ENCODE measurements around the gene NQO2. TPM values are rescaled to one million over a fixed set of nuclear protein-coding genes. Genes with fewer than 3 reads are reported as not detected.

The NQO2 gene
- total and polyA plus RNA-seq, 2 of the 13 experiments (the other 11 are each of a cell fraction or from before 2014, with no cell fraction given) = 32.2 to 56.5 TPM

DNA sequence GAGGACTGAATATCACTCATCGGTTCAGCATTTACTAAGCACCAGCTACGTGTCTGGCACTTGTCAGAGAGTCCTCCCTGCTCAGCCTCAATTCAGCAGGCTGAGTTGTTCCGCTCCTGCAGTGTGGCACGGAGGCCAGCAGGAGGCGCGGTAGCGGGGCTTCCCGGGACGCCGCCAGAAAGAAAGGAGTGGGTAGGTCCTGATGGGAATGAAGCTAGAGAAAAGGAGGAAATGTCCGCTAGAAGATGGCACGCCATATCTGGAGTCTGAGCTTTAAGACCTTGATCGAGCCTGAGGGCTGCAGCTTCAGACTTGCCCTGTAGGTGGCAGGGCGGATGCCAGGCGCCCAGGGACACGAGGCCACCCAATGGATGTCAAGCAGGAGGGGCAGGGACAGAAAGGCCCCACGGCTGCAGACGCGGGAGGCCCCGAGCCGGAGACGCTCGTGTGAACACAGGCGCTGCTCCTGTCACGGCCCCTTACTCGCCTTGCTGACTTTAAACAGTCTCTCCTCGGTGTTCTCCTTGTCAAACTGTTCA lies 47.1 kb upstream of the NQO2 start (continued):
- TF ChIP-seq, protein P1, sequence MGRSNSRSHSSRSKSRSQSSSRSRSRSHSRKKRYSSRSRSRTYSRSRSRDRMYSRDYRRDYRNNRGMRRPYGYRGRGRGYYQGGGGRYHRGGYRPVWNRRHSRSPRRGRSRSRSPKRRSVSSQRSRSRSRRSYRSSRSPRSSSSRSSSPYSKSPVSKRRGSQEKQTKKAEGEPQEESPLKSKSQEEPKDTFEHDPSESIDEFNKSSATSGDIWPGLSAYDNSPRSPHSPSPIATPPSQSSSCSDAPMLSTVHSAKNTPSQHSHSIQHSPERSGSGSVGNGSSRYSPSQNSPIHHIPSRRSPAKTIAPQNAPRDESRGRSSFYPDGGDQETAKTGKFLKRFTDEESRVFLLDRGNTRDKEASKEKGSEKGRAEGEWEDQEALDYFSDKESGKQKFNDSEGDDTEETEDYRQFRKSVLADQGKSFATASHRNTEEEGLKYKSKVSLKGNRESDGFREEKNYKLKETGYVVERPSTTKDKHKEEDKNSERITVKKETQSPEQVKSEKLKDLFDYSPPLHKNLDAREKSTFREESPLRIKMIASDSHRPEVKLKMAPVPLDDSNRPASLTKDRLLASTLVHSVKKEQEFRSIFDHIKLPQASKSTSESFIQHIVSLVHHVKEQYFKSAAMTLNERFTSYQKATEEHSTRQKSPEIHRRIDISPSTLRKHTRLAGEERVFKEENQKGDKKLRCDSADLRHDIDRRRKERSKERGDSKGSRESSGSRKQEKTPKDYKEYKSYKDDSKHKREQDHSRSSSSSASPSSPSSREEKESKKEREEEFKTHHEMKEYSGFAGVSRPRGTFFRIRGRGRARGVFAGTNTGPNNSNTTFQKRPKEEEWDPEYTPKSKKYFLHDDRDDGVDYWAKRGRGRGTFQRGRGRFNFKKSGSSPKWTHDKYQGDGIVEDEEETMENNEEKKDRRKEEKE (IDR thresholded peaks at IDR 0.05) = no peak
- TF ChIP-seq, protein P2, sequence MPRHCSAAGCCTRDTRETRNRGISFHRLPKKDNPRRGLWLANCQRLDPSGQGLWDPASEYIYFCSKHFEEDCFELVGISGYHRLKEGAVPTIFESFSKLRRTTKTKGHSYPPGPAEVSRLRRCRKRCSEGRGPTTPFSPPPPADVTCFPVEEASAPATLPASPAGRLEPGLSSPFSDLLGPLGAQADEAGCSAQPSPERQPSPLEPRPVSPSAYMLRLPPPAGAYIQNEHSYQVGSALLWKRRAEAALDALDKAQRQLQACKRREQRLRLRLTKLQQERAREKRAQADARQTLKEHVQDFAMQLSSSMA (CRISPR knock-in tag; IDR thresholded peaks at IDR 0.05) = no peak
- TF ChIP-seq FOSL2 (CRISPR knock-in tag; IDR thresholded peaks at IDR 0.05) = no peak; the same call in 1 of the 2 replicates
- TF ChIP-seq ZNF766 (CRISPR knock-in tag; IDR thresholded peaks at IDR 0.05; ENCODE audit: borderline replicate concordance) = peak; percentile 71
- peak; percentile 74 for TF ChIP-seq U2AF1 (optimal IDR thresholded peaks at IDR 0.05; ENCODE audit: low read depth, low read length)
- TF ChIP-seq ZNF546 (CRISPR knock-in tag; conservative IDR thresholded peaks at IDR 0.05) = 0 out of 2 replicates have a peak, but pooled peaks have one; percentile 35
- TF ChIP-seq, protein P3, sequence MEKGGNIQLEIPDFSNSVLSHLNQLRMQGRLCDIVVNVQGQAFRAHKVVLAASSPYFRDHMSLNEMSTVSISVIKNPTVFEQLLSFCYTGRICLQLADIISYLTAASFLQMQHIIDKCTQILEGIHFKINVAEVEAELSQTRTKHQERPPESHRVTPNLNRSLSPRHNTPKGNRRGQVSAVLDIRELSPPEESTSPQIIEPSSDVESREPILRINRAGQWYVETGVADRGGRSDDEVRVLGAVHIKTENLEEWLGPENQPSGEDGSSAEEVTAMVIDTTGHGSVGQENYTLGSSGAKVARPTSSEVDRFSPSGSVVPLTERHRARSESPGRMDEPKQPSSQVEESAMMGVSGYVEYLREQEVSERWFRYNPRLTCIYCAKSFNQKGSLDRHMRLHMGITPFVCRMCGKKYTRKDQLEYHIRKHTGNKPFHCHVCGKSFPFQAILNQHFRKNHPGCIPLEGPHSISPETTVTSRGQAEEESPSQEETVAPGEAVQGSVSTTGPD (CRISPR knock-in tag; IDR thresholded peaks at IDR 0.05) = no peak
- TF ChIP-seq NKX3-1 (CRISPR knock-in tag; IDR thresholded peaks at IDR 0.05) = no peak
- peak; percentile 23 for TF ChIP-seq TSC22D2 (CRISPR knock-in tag; IDR thresholded peaks at IDR 0.05; ENCODE audit: borderline replicate concordance)
- no peak for TF ChIP-seq TP53 (CRISPR knock-in tag; conservative IDR thresholded peaks at IDR 0.05)
- no peak for TF ChIP-seq IRX3 (CRISPR knock-in tag; IDR thresholded peaks at IDR 0.05; ENCODE audit: borderline replicate concordance, low read depth)
- no peak for TF ChIP-seq SRSF4 (IDR thresholded peaks at IDR 0.05; ENCODE audit: low read depth, low read length, poor library complexity, severe bottlenecking)
- no peak for TF ChIP-seq TEAD2 (CRISPR knock-in tag; IDR thresholded peaks at IDR 0.05)
- peak; percentile 88 for TF ChIP-seq KDM5B (CRISPR knock-in tag; IDR thresholded peaks at IDR 0.05; ENCODE audit: borderline replicate concordance)
- no peak for TF ChIP-seq KAT2B (IDR thresholded peaks at IDR 0.05; ENCODE audit: borderline replicate concordance, low read depth, low read length)
- TF ChIP-seq KLF16 (CRISPR knock-in tag; IDR thresholded peaks at IDR 0.05) = peak in 1 of 2 experiments; percentile 72; a peak in 1 of 4 replicates
- TF ChIP-seq, protein P4, sequence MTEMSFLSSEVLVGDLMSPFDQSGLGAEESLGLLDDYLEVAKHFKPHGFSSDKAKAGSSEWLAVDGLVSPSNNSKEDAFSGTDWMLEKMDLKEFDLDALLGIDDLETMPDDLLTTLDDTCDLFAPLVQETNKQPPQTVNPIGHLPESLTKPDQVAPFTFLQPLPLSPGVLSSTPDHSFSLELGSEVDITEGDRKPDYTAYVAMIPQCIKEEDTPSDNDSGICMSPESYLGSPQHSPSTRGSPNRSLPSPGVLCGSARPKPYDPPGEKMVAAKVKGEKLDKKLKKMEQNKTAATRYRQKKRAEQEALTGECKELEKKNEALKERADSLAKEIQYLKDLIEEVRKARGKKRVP (CRISPR knock-in tag; IDR thresholded peaks at IDR 0.05) = no peak
- 0 out of 2 replicates have a peak, but pooled peaks have one; percentile 52 for TF ChIP-seq ZNF350 (CRISPR knock-in tag; IDR thresholded peaks at IDR 0.05; ENCODE audit: borderline replicate concordance, low read depth)
- TF ChIP-seq ZNF660 (CRISPR knock-in tag; IDR thresholded peaks at IDR 0.05; ENCODE audit: borderline replicate concordance, low read depth) = no peak
- no peak for TF ChIP-seq JUND (CRISPR knock-in tag; IDR thresholded peaks at IDR 0.05)
- TF ChIP-seq, protein P5, sequence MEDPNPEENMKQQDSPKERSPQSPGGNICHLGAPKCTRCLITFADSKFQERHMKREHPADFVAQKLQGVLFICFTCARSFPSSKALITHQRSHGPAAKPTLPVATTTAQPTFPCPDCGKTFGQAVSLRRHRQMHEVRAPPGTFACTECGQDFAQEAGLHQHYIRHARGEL (CRISPR knock-in tag; IDR thresholded peaks at IDR 0.05) = no peak; the same call in 1 of the 2 replicates
- TF ChIP-seq GABPB1 (CRISPR knock-in tag; IDR thresholded peaks at IDR 0.05) = peak; percentile 65
- no peak for TF ChIP-seq ZNF678 (CRISPR knock-in tag; IDR thresholded peaks at IDR 0.05)
